HEK293T (cell line): ENCODE results near the gene CDH12.

Experiments
- CTCF ChIA-PET: fragments of 350-600 bp; formaldehyde crosslinking; extraction: SDS; loops from one replicate; lab custom pipeline; 2021; ENCODE audit warnings: antibody characterized with exemption, inconsistent platforms; lab: Yijun Ruan, JAX
- POLR2A ChIA-PET: fragments of 350-600 bp; formaldehyde crosslinking; extraction: SDS; loops from one replicate; lab custom pipeline; 2020; ENCODE audit warnings: antibody characterized with exemption, inconsistent platforms; lab: Yijun Ruan, JAX
- DNase-seq: peaks from one replicate; pipeline ENCODE4 v3.0.0; 2012; ENCODE audit warnings: mixed read lengths; ENCODE audit errors: extremely low spot score
- ARNT ChIP-seq: fragments of 450-650 bp; IDR thresholded peaks from 2 replicates; pipeline ENCODE4 v1.6.1; 2017; ENCODE audit warnings: mild to moderate bottlenecking
- BHLHE40 ChIP-seq: fragments of 450-650 bp; IDR thresholded peaks from 2 replicates; pipeline ENCODE4 v1.6.1; 2016; ENCODE audit warnings: mild to moderate bottlenecking, moderate library complexity, borderline replicate concordance
- CTBP1 ChIP-seq: fragments of 450-650 bp; IDR thresholded peaks from 2 replicates; pipeline ENCODE4 v1.6.1; 2016; ENCODE audit warnings: borderline replicate concordance
- ELF4 ChIP-seq: fragments of 450-650 bp; IDR thresholded peaks from 2 replicates; pipeline ENCODE4 v1.6.1; 2017; ENCODE audit warnings: antibody characterized with exemption
- FOXA1 ChIP-seq: fragments of 450-650 bp; IDR thresholded peaks from 2 replicates; pipeline ENCODE4 v1.6.1; 2016; ENCODE audit warnings: mild to moderate bottlenecking
- FOXK2 ChIP-seq: fragments of 450-650 bp; IDR thresholded peaks from 2 replicates; pipeline ENCODE4 v1.6.1; 2016; ENCODE audit warnings: mild to moderate bottlenecking
- FOXM1 ChIP-seq: fragments of 450-650 bp; IDR thresholded peaks from 2 replicates; pipeline ENCODE4 v1.6.1; 2017; ENCODE audit warnings: mild to moderate bottlenecking, borderline replicate concordance
- HDGF ChIP-seq: fragments of 450-650 bp; IDR thresholded peaks from 2 replicates; pipeline ENCODE4 v1.6.1; 2017; ENCODE audit warnings: antibody characterized with exemption, borderline replicate concordance
- L3MBTL2 ChIP-seq: fragments of 450-650 bp; conservative IDR thresholded peaks from 2 replicates; pipeline ENCODE4 v1.6.1; 2016; ENCODE audit warnings: mild to moderate bottlenecking
- LEF1 ChIP-seq: fragments of 450-650 bp; IDR thresholded peaks from 2 replicates; pipeline ENCODE4 v1.6.1; 2017; ENCODE audit warnings: mild to moderate bottlenecking, borderline replicate concordance
- NFRKB ChIP-seq: fragments of 450-650 bp; IDR thresholded peaks from 2 replicates; pipeline ENCODE4 v1.6.1; 2016; ENCODE audit warnings: mild to moderate bottlenecking, moderate library complexity
- SP1 ChIP-seq: fragments of 450-650 bp; IDR thresholded peaks from 2 replicates; pipeline ENCODE4 v1.6.1; 2017
- SUZ12 ChIP-seq: fragments of 450-650 bp; IDR thresholded peaks from 2 replicates; pipeline ENCODE4 v1.6.1; 2016; ENCODE audit warnings: mild to moderate bottlenecking
- TARDBP ChIP-seq: fragments of 450-650 bp; IDR thresholded peaks from 2 replicates; pipeline ENCODE4 v1.6.1; 2016
- ZNF384 ChIP-seq: fragments of 450-650 bp; IDR thresholded peaks from 2 replicates; pipeline ENCODE4 v1.6.1; 2016
- TF ChIP-seq, protein P1 (sequence below): fragments of 450-650 bp; IDR thresholded peaks from 2 replicates; pipeline ENCODE4 v1.6.1; 2016

The CDH12 gene

DNA sequence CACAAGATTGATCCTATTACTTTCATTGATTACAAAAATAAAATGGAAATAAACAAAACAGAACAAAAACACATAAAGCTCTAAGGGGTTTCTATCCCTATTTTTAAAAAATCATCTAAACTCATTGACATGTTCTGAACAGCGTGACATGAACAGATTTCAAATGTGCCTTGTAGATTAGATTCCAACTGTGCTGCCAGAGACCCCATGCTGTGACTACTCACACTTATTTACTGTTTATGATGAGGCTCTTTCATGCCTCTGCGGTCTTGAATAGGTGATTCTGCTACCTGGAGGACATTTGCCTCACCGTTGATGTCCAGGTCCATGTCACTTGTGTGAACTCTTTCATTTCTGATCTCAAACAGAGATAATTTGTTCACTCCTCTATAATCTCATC is 990.2 kb downstream of the CDH12 start:
- no peak for DNase-seq
- ChIA-PET CTCF (no interaction called here), POLR2A (no interaction called here)
- TF ChIP-seq NFRKB (no peak), ARNT (peak; percentile 54; the same call in 1 of the 2 replicates), L3MBTL2 (no peak), FOXM1 (no peak), ZNF384 (no peak)

DNA sequence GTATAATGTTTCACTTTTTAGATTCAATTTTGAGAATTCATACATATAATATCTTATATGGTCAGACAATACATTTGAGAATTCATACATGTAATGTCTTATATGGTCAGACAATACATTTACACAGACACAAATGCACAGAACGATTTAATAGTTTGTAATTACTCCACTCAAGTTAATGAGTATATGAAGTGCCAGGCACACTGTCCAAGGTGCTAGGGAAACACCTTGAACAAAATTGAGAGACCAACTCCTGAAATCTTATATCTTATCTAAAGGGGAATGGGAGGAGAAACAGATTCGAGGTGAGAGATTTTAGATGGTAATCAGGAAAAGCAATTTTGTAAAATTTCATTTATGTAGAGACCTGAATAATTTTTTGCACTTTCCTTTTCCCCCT is 994.7 kb downstream of the CDH12 start:
- TF ChIP-seq SP1 (no peak), FOXK2 (no peak), SUZ12 (no peak), ARNT (no peak), ELF4 (no peak), LEF1 (no peak), FOXA1 (no peak), TARDBP (no peak), NFRKB (no peak), BHLHE40 (no peak), CTBP1 (no peak), HDGF (no peak), ZNF384 (no peak), L3MBTL2 (no peak), FOXM1 (no peak)
- TF ChIP-seq, protein P1, sequence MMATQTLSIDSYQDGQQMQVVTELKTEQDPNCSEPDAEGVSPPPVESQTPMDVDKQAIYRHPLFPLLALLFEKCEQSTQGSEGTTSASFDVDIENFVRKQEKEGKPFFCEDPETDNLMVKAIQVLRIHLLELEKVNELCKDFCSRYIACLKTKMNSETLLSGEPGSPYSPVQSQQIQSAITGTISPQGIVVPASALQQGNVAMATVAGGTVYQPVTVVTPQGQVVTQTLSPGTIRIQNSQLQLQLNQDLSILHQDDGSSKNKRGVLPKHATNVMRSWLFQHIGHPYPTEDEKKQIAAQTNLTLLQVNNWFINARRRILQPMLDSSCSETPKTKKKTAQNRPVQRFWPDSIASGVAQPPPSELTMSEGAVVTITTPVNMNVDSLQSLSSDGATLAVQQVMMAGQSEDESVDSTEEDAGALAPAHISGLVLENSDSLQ, result no peak
- ChIA-PET POLR2A (no interaction called here), CTCF (no interaction called here)
- DNase-seq, result no peak

GRCh38 chr5:21856987-21857386 is 996.2 kb downstream of the CDH12 start:
- no peak for DNase-seq
- CTCF ChIA-PET, result no interaction called here

DNA sequence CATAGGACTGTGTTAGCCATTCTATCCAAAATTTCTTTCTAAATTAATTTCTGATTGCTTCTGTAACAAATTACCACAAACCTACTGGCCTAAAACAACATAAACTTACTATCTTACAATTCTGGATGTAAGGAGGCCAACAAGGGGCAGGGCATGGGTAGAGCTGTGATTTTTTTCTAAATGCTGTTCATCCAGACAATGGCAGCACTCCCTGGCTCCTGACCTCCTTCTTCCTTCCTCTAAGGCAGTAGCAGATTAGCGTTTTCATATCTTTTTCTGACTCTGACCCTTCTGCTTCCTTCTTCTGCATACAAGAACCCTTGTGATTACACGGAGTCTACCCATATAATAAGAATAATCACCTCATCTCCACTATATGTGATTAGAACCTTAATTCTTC is 1005.8 kb downstream of the CDH12 start:
- ChIA-PET CTCF (no interaction called here), POLR2A (no interaction called here)
- TF ChIP-seq ARNT (no peak), NFRKB (no peak), FOXM1 (no peak), FOXK2 (no peak), SUZ12 (no peak), FOXA1 (no peak), LEF1 (no peak), SP1 (no peak), BHLHE40 (no peak), ZNF384 (no peak), ELF4 (no peak), TARDBP (no peak), CTBP1 (no peak), HDGF (no peak), L3MBTL2 (no peak)
- TF ChIP-seq, protein P1, result no peak
- DNase-seq, result no peak

More at GRCh38 chr5:21856987-21857386, 996.2 kb downstream of the CDH12 start:
- TF ChIP-seq SP1 (no peak), SUZ12 (no peak), L3MBTL2 (no peak), LEF1 (no peak), FOXA1 (no peak), ARNT (no peak), NFRKB (no peak)
- POLR2A ChIA-PET, result no interaction called here

DNA sequence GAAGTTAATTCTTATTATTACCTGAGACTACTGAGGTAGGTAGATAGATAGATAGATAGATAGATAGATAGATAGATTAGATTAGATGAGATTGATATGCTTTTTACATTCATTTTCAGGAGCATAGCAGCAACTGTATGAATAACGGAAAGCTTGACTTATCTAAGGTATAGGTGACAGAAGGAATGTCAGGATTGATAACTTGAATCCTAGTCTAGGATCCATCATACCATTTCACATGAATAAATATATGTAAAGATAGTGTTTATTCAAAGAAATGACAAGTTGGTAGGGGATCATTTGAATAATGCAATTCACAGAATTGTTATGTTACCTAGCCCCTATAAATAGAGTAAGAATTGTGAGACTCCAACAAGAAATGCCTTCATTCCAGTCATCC is 1008.2 kb downstream of the CDH12 start:
- ChIA-PET POLR2A (no interaction called here), CTCF (no interaction called here)

GRCh38 chr5:21834863-21835262 is 1018.3 kb downstream of the CDH12 start:
- POLR2A ChIA-PET, result no interaction called here
- DNase-seq, result no peak
- TF ChIP-seq ARNT (no peak), CTBP1 (no peak), BHLHE40 (no peak), FOXA1 (no peak), L3MBTL2 (no peak), HDGF (no peak), SUZ12 (no peak), LEF1 (no peak), FOXM1 (no peak), TARDBP (no peak), SP1 (no peak), FOXK2 (no peak), ELF4 (no peak), ZNF384 (no peak)
- TF ChIP-seq, protein P1, result no peak
- CTCF ChIA-PET, result no interaction called here

More for the DNA sequence above, 1008.2 kb downstream of the CDH12 start:
- TF ChIP-seq FOXA1, result no peak
- no peak for TF ChIP-seq NFRKB
- no peak for TF ChIP-seq SUZ12
- TF ChIP-seq, protein P1, result no peak
- no peak for TF ChIP-seq SP1
- no peak for TF ChIP-seq FOXM1
- no peak for TF ChIP-seq ZNF384
- no peak for TF ChIP-seq FOXK2
- no peak for TF ChIP-seq BHLHE40
- no peak for TF ChIP-seq ARNT
- no peak for TF ChIP-seq L3MBTL2
- no peak for DNase-seq
